NCI-H2081 treated with DMSO at 0.1 percent for 48 hours (cell line): Measurements from ENCODE around the gene XAGE5.
"Not testable (repeated sequence)": the region's sequence is repeated elsewhere in the genome, so short reads cannot be mapped to it uniquely, and the experiment has no call there.

Experiments
- DNase-seq: peaks from one replicate; lab custom pipeline; 2025; lab: John Stamatoyannopoulos, UW

XAGE5 gene

GRCh38 chrX:52811065-52811625 lies at the start of gene XAGE5:
Gene XAGE5, plus strand, starts transcription at chrX:52811287. Its CDS starts 1,280 bp downstream, at chrX:52812567.
- DNase-seq: no peak

- DNase-seq: not testable (repeated sequence)
Observed at GRCh38 chrX:52765983-52766382, 45.1 kb upstream of the XAGE5 start.

GRCh38 chrX:52773504-52773903 lies 37.6 kb upstream of the XAGE5 start:
- not testable (repeated sequence) for DNase-seq

GRCh38 chrX:52797327-52797726 lies 13.8 kb upstream of the XAGE5 start, which contains the start of gene SPANXN5:
Gene SPANXN5, minus strand, starts transcription at chrX:52797427. Its CDS starts 79 bp downstream, at chrX:52797348.
- not testable (repeated sequence) for DNase-seq

GRCh38 chrX:52804876-52805275 lies 6.2 kb upstream of the XAGE5 start:
- not testable (repeated sequence) for DNase-seq

GRCh38 chrX:52819788-52820187 lies 8.7 kb downstream of the XAGE5 start:
- no peak for DNase-seq

- DNase-seq: no peak
Observed at GRCh38 chrX:52821079-52821760, 10.1 kb downstream of the XAGE5 start.

GRCh38 chrX:52824608-52825007 lies 13.5 kb downstream of the XAGE5 start:
- no peak for DNase-seq

- DNase-seq: no peak
Observed at GRCh38 chrX:52830551-52830950, 19.5 kb downstream of the XAGE5 start.

GRCh38 chrX:52839137-52839536 lies 28.1 kb downstream of the XAGE5 start:
- DNase-seq: no peak

- DNase-seq: not testable (repeated sequence)
Observed at GRCh38 chrX:52843619-52844018, 32.5 kb downstream of the XAGE5 start.

GRCh38 chrX:52852110-52852860 lies 41.2 kb downstream of the XAGE5 start:
- no peak for DNase-seq

GRCh38 chrX:52856991-52857525 lies 46.0 kb downstream of the XAGE5 start:
- not testable (repeated sequence) for DNase-seq

GRCh38 chrX:52865343-52865998 lies 54.4 kb downstream of the XAGE5 start:
- no peak for DNase-seq
